HG03469 (cell line): ENCODE results near the gene KPNB1.

Source experiments
- ATAC-seq: cut with Tn5 transposase; IDR thresholded peaks from one replicate; pipeline ENCODE4 v1.9.1; 2021; ENCODE audit warnings: mild to moderate bottlenecking, moderate library complexity, moderate number of reproducible peaks; ENCODE audit not compliant: unreplicated experiment

Gene KPNB1

GRCh38 chr17:47711366-47712099 lies 61.8 kb downstream of the KPNB1 start:
- no peak for ATAC-seq

DNA sequence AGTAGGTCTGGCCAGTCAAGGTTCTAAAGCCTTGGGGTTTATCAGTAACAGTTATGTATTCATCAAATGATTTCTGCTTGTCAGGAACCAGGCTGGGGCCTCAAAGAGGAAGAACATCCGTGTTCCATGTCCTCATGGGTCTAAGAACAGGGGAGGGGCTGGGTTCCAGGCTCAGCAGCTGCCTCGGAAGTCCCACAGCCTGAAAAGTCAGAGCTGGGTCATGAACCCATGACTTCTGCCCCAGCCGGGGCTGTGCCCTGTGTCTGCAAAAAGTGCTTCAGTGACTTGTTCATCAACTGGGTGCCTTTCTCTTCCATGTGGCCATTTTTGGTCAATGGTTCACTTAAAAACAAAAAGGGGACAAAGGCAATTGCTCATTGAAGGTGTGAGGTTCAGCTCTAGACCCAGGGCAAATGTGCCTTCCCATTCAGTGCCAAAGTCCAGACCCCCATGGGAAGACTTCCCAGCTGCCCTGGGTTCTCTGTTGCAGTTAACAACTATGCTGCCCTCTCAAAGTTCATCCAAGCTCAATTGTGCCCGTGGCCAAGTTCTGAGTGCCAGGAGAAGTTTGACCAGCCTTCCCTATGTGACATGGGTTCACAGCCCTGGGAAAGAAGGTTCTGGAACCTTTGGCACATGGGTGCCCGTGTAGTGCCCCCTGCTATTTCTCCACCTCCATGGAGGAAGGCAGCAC lies 62.8 kb downstream of the KPNB1 start:
- no peak for ATAC-seq

DNA sequence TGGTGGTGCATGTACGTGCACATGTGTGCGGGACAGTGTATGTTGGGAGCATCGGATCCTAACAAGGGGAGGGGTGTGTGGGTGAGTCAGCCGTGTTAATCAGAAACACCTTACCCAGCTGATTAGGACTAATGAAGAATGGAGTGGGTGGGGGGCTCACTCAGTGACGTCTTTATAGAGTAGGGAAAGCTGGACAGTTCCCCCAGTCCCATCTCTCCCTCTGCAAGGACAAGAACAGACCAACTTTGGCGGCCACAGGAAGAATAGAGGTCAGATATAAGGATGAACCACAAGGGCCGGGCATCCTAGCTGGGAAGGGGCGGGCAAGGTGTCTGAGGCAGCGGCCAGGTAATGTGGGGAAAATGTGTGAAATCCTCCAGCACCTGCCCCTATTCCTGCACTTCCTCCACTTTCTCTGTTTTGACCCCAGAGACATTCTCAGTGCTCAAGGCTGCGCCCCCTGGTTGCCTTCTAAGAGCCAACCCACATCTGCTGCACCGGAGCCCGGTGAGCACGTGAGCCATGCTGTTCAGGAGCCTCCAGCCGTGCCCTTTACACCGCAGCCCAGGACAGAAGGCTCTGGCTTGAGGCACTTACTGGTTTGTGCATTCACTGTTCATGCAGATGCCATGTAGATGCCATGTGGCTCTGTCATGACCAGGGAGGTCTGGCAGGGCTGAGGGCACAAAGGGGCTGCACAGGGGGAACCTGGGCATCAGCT lies 64.4 kb downstream of the KPNB1 start:
- no peak for ATAC-seq

GRCh38 chr17:47714773-47715396 lies 65.2 kb downstream of the KPNB1 start:
- ATAC-seq: no peak

GRCh38 chr17:47715669-47716325 lies 66.1 kb downstream of the KPNB1 start:
- ATAC-seq: no peak

GRCh38 chr17:47716375-47716774 lies 66.7 kb downstream of the KPNB1 start:
- ATAC-seq: no peak

- ATAC-seq: no peak
Observed at GRCh38 chr17:47717261-47717697, 67.6 kb downstream of the KPNB1 start.

GRCh38 chr17:47717979-47718621 lies 68.4 kb downstream of the KPNB1 start:
- ATAC-seq: no peak

DNA sequence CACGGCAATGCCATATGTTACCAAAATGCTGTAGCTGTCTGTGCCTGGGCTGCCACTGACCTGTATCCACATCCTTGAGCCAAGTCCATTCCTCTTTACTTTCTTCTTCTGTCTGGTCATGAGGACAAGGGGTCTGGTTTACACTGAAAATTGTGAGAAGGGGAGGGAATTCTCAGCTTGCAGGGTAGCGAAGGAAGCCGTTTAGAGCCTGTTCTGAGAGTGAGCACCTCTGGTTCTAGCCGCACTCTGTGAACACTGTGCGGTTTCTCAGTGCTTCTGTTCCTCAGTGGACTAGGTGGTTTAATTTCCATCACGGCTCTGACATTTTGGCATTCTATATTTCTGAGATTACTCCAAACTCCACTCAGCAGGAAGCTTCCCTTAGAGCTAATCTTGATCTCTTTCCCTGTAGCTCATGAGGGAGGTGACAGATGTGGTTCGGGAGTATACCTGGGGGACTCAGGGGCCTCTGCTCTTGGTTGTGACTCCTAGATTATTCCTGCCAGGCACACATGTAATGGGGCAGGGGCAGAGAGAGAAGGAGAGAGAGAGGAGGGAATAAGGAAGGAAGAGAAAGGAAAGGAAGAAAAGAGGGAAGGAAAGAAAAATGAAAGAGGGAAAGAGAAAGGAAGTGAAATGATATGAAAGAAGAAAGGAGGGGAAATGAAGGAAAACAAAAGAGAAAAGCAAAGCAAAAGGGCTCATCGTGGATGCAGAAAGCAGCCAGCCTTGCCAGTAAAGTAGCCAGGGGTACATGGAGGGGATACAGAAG lies 69.1 kb downstream of the KPNB1 start:
- ATAC-seq: no peak

DNA sequence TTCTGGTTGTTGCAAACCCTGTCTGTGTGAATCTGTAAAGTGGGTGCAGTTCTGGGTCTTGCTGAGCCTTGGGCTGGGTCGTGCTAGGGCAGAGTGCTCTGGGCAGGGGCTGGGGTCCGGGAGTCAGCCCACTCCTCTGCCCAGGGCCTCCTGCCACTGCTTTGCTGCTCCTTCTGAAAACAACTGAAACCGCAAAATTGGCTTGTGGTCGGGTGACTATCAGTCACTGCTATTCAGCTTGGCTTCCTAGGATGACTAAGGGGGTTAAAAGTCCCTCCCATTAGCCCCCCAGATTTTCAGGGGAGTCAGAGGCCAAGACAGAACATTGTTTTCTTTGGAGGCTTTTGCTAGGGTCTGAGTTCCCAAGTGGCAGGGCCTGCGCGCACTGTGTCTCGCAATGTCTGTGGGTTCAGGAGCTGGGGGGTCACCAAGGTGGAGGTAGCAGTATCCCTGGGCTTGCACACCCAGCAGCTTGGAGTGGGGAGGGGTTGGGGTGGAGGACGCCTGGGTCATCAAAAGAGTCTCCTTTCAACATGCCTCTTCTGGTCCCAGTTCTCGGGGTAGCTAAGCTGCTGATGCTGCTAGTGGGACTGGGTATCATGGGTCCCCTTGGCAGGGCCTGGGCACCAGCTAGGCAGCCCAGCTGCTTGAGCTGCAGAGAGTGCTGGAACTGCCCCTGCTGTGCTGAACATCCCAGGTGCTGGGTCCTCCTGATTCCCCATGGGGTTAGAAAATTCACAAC lies 69.9 kb downstream of the KPNB1 start:
- ATAC-seq: no peak

GRCh38 chr17:47720196-47720595 lies 70.5 kb downstream of the KPNB1 start:
- no peak for ATAC-seq

DNA sequence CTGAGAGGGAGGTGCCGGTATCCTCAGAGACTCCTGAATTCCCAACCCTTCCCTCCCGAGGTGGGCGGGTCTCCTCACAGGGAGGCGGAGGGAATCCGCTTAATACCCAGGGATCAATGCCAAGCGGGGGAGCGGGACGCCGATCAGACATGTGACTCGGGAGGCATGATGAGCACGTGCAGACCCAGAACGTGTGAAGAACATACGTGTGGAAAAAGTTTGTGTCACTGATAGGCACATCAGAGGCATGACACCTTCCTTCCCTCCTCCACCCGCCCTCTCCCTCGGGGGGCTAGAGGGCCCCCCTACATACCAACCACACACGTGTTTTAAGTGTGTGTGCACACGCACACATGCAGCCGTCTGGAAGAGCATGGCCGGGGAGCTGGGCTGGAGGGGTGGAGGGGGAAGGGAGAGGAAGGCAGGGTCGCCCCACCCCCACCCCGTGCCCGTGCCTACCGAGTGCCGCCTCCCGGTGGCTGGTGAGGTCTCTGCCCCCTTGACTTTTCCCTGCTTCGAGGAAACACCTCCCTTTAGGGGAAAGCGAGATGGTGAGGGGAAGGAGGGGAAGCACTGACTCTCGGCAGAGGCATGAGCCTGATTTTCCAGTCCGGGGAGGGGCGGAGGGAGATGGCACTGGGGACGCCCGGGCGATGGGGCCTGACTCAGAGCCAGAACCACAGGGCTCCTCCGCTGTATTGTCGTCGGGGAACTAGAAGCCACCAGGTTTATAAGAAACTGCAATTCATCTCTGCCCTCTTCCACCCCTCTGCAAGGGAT lies 71.2 kb downstream of the KPNB1 start:
- ATAC-seq: no peak

GRCh38 chr17:47721725-47722124 lies 72.0 kb downstream of the KPNB1 start:
- no peak for ATAC-seq

- no peak for ATAC-seq
Observed at GRCh38 chr17:47724705-47725104, 75.0 kb downstream of the KPNB1 start.

DNA sequence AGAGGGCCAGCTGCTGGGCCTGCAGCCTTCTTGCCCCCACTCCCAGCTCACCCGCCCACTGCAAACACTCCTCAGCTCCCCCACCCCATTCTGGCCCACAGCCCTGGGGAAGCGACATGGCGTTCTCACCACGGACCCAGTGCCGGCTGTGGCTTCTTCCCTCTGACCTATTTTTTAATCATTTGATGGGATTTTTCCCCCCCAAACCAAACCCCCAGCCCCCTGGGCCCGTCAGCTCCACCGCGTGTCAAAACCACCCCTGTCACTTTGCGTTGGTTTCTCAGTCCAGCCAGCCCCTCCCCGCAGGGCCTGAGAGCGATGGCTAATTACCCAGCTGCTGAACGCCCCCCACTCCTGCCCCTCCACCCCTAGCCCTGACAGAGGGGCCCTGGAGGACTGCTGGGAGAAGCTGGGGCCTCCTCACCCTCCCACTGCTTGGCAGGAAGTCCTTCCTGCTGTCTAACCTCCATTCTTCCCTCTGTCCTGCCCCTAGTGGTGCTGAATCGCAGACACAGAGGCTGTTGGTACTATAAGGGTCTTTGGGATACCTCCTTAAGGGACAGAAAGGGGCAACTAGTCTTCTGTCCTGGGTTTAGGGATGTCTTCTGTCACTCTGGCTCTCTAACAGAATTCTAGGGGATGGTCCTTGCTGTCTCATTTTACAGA lies 75.9 kb downstream of the KPNB1 start:
- no peak for ATAC-seq

GRCh38 chr17:47726796-47727703 lies 77.3 kb downstream of the KPNB1 start:
- no peak for ATAC-seq

- ATAC-seq: no peak
Observed at GRCh38 chr17:47727704-47728036, 78.0 kb downstream of the KPNB1 start.
